Measurements from ENCODE around the gene ATG16L2.
"Not testable (repeated sequence)": the region's sequence is repeated elsewhere in the genome, so short reads cannot be mapped to it uniquely, and the experiment has no call there.

ATG16L2 gene

GRCh38 chr11:72826942-72827480, 12.8 kb downstream of the ATG16L2 start:
- DNase-seq = no peak

GRCh38 chr11:72827656-72828055, 13.4 kb downstream of the ATG16L2 start:
- not testable (repeated sequence) for DNase-seq

GRCh38 chr11:72828081-72828567, 13.9 kb downstream of the ATG16L2 start:
- DNase-seq = peak; percentile 44

GRCh38 chr11:72828692-72829101, 14.5 kb downstream of the ATG16L2 start:
- DNase-seq = no peak

- DNase-seq = no peak
Measured at GRCh38 chr11:72829178-72829577, 15.0 kb downstream of the ATG16L2 start.

- DNase-seq = no peak
Measured at GRCh38 chr11:72829884-72830533, 15.8 kb downstream of the ATG16L2 start.

- peak; percentile 78 for DNase-seq
Measured at GRCh38 chr11:72831521-72832300, 17.5 kb downstream of the ATG16L2 start.

GRCh38 chr11:72832301-72833082, 18.3 kb downstream of the ATG16L2 start:
- DNase-seq = no peak

- DNase-seq = no peak
Measured at GRCh38 chr11:72833083-72833733, 19.0 kb downstream of the ATG16L2 start.

GRCh38 chr11:72833811-72834493, 19.7 kb downstream of the ATG16L2 start:
- DNase-seq = no peak

- DNase-seq = no peak
Measured at GRCh38 chr11:72834905-72835304, 20.7 kb downstream of the ATG16L2 start.

GRCh38 chr11:72836111-72836510, 21.9 kb downstream of the ATG16L2 start:
- no peak for DNase-seq

- no peak for DNase-seq
Measured at GRCh38 chr11:72838691-72839305, 24.6 kb downstream of the ATG16L2 start.

- DNase-seq = peak; percentile 82
Measured at GRCh38 chr11:72840780-72841179, 26.6 kb downstream of the ATG16L2 start.

GRCh38 chr11:72841397-72841796, 27.2 kb downstream of the ATG16L2 start:
- no peak for DNase-seq

- no peak for DNase-seq
Measured at GRCh38 chr11:72842126-72842525, 27.9 kb downstream of the ATG16L2 start.

GRCh38 chr11:72842653-72843330, 28.6 kb downstream of the ATG16L2 start:
- no peak for DNase-seq

- DNase-seq = no peak
Measured at GRCh38 chr11:72844356-72844755, 30.1 kb downstream of the ATG16L2 start.

GRCh38 chr11:72848846-72849466, 34.7 kb downstream of the ATG16L2 start:
- no peak for DNase-seq

- DNase-seq = no peak
Measured at GRCh38 chr11:72850832-72851231, 36.6 kb downstream of the ATG16L2 start.
